Measurements from ENCODE around the gene RPS19BP1. TPM values are rescaled to one million over a fixed set of nuclear protein-coding genes. Genes with fewer than 3 reads are reported as not detected.

Gene RPS19BP1
- total RNA-seq, 1 experiment from 2014 or later = 85.8 TPM

DNA sequence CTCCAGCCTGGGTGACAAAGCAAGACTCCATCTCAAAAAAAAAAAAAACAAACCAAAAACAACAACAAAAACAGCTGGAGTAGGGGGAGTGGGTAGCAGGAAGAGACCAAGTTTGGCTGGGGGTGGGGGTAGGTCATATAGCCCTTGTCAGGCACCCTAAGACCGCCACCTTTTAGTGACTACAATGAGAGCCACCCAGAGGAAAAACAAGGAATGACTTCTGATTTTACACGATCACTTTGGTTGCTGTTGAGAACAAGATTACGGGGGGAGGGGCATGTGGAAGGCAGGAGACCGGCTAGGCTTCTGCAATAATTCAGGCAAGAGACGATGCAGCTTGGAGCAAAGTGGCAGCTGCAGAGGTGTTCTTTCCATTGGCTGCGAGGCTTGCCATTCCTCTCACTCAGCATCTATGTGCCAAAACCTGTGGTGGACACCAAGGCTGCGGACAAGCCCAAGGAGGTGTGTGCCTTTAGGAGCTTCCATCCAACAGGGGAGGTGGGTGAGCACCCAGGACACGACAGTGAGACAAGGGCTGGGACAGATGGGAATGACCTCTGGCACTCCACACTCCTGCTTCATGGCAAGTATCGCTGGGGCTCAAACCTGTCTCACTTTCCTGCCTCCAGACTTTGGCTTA, 1.7 kb downstream of the RPS19BP1 start:
- H3K9me3 ChIP-seq = no peaks in the 10 kb centered on the region
- H3K27ac Mint-ChIP-seq (ENCODE audit: unreplicated experiment) = peak overlapping the region; percentile 27

DNA sequence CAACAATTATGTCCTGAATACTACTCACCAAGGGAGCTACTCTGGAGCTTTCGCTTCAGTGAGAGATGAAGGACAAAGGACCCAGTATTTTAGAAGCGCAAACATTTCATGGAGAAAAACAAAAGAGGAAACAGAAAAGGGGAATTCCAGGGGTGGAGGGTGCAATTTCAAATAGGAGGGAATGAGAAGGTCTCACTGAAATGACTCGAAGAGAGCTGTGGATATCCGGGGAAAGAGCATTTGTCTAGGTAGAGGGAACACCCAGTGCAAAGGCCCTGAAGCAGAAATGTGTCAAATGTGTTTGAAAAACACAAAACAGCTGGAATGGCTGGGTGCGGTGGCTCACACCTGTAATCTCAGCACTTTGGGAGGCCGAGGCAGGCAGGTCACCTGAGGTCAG, 2.4 kb downstream of the RPS19BP1 start:
- H3K9me3 Mint-ChIP-seq (ENCODE audit: unreplicated experiment) = no peaks in the 10 kb centered on the region
- intact Hi-C loops (cut with micrococcal nuclease; ENCODE audit: unreplicated experiment) = loop anchor here (5.0 kb wide), 1 partner anchor 38 kb away; no protein-coding TSS in a partner anchor
- peaks cover 41% of the 10 kb centered on the region for H3K4me1 ChIP-seq
- TF ChIP-seq, protein P1, sequence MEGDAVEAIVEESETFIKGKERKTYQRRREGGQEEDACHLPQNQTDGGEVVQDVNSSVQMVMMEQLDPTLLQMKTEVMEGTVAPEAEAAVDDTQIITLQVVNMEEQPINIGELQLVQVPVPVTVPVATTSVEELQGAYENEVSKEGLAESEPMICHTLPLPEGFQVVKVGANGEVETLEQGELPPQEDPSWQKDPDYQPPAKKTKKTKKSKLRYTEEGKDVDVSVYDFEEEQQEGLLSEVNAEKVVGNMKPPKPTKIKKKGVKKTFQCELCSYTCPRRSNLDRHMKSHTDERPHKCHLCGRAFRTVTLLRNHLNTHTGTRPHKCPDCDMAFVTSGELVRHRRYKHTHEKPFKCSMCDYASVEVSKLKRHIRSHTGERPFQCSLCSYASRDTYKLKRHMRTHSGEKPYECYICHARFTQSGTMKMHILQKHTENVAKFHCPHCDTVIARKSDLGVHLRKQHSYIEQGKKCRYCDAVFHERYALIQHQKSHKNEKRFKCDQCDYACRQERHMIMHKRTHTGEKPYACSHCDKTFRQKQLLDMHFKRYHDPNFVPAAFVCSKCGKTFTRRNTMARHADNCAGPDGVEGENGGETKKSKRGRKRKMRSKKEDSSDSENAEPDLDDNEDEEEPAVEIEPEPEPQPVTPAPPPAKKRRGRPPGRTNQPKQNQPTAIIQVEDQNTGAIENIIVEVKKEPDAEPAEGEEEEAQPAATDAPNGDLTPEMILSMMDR (IDR thresholded peaks at IDR 0.05; ENCODE audit: insufficient read depth in 1 of 2, low read depth in 1 of 2, low read length in 1 of 2, severe bottlenecking in 1 of 2, unreplicated experiment in 1 of 2) = no peak
- peaks cover 43% of the 10 kb centered on the region for H3K4me1 Mint-ChIP-seq (ENCODE audit: low read depth, unreplicated experiment)
- no peaks in the 10 kb centered on the region for H3K27me3 ChIP-seq (replicated peaks; ENCODE audit: control insufficient read depth, insufficient read depth, low read length)
- no peaks in the 10 kb centered on the region for H3K9me3 ChIP-seq
- H3K36me3 Mint-ChIP-seq (ENCODE audit: insufficient read depth, unreplicated experiment) = peaks cover 77% of the 10 kb centered on the region
- H3K27ac Mint-ChIP-seq (ENCODE audit: unreplicated experiment) = peak overlapping the region; percentile 27
- no peaks in the 10 kb centered on the region for H3K27me3 Mint-ChIP-seq (ENCODE audit: insufficient read depth, unreplicated experiment)
- ChIA-PET POLR2A (no interaction called here), CTCF (interaction anchor here (1.1 to 1.7 kb wide), 2 partner anchors 10 to 40 kb away, joined by 6 to 8 read pairs; partner anchors contain the start of gene ATF4)
- H3K4me3 ChIP-seq (ENCODE audit: low read depth, low read length) = no peak overlapping the region
- peaks cover 6% of the 10 kb centered on the region for H3K36me3 ChIP-seq (ENCODE audit: control insufficient read depth, insufficient read depth, low read length)
- no TSS peak for BruUV-seq (replicated peaks)
- no peak for DNase-seq
- H3K4me3 Mint-ChIP-seq (ENCODE audit: unreplicated experiment) = peak overlapping the region; percentile 94

More for the DNA sequence above, 1.7 kb downstream of the RPS19BP1 start:
- H3K36me3 Mint-ChIP-seq (ENCODE audit: insufficient read depth, unreplicated experiment) = peaks cover 70% of the 10 kb centered on the region
- H3K4me1 Mint-ChIP-seq (ENCODE audit: low read depth, unreplicated experiment) = peaks cover 38% of the 10 kb centered on the region
- intact Hi-C loops (cut with micrococcal nuclease; ENCODE audit: unreplicated experiment) = loop anchor here (5.0 kb wide), 1 partner anchor 39 kb away; no protein-coding TSS in a partner anchor
- TF ChIP-seq, protein P1 (IDR thresholded peaks at IDR 0.05; ENCODE audit: insufficient read depth in 1 of 2, low read depth in 1 of 2, low read length in 1 of 2, severe bottlenecking in 1 of 2, unreplicated experiment in 1 of 2) = peak in 1 of 2 experiments; percentile 11
- Histone ChIP-seq H3K4me1 (peaks cover 41% of the 10 kb centered on the region), H3K27me3 (replicated peaks; ENCODE audit: control insufficient read depth, insufficient read depth, low read length) (no peaks in the 10 kb centered on the region), H3K4me3 (ENCODE audit: low read depth, low read length) (no peak overlapping the region), H3K36me3 (ENCODE audit: control insufficient read depth, insufficient read depth, low read length) (peaks cover 6% of the 10 kb centered on the region)
- POLR2A ChIA-PET = interaction anchor here (0.6 kb wide), 1 partner anchor 16 kb away, joined by 3 read pairs; no protein-coding TSS in a partner anchor
- BruUV-seq (replicated peaks) = no TSS peak
- no peaks in the 10 kb centered on the region for H3K27me3 Mint-ChIP-seq (ENCODE audit: insufficient read depth, unreplicated experiment)
- no peaks in the 10 kb centered on the region for H3K9me3 Mint-ChIP-seq (ENCODE audit: unreplicated experiment)
- peak in 1 of 2 experiments; percentile 48 for DNase-seq
- H3K4me3 Mint-ChIP-seq (ENCODE audit: unreplicated experiment) = peak overlapping the region; percentile 94
- CTCF ChIA-PET = interaction anchor here (1.1 kb wide), 1 partner anchor 11 kb away, joined by 6 read pairs; the partner anchor contains the start of gene ATF4

DNA sequence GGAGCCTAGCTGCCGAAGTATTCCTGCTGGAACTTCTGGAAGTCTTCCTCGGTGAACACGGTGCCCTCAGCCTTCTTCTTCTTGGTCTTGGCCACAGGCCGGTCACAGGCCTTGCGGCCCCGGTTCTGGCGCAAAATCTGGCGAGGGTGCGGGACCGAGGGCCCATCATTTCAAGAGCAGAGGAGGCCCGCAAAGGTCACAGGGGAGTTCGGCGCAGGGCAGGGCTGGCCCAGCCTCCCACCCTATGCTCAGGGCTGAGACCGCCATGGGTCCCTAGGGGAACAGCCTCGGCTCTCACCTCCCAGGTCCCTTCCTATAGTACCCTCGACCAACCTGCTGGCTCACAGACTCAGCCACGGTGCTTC, 3.1 kb downstream of the RPS19BP1 start:
- Mint-ChIP-seq H3K27me3 (ENCODE audit: insufficient read depth, unreplicated experiment) (no peaks in the 10 kb centered on the region), H3K9me3 (ENCODE audit: unreplicated experiment) (no peaks in the 10 kb centered on the region), H3K4me1 (ENCODE audit: low read depth, unreplicated experiment) (peaks cover 48% of the 10 kb centered on the region), H3K36me3 (ENCODE audit: insufficient read depth, unreplicated experiment) (peaks cover 84% of the 10 kb centered on the region), H3K27ac (ENCODE audit: unreplicated experiment) (peak overlapping the region; percentile 77), H3K4me3 (ENCODE audit: unreplicated experiment) (peak overlapping the region; percentile 53)
- Histone ChIP-seq H3K9me3 (no peaks in the 10 kb centered on the region), H3K4me1 (peaks cover 40% of the 10 kb centered on the region), H3K4me3 (ENCODE audit: low read depth, low read length) (no peak overlapping the region), H3K27me3 (replicated peaks; ENCODE audit: control insufficient read depth, insufficient read depth, low read length) (no peaks in the 10 kb centered on the region), H3K36me3 (ENCODE audit: control insufficient read depth, insufficient read depth, low read length) (peaks cover 6% of the 10 kb centered on the region)
- TF ChIP-seq, protein P1 (IDR thresholded peaks at IDR 0.05; ENCODE audit: insufficient read depth in 1 of 2, low read depth in 1 of 2, low read length in 1 of 2, severe bottlenecking in 1 of 2, unreplicated experiment in 1 of 2) = no peak
- ChIA-PET POLR2A (interaction anchor here (0.6 to 1.4 kb wide), 6 partner anchors 10 to 211 kb away, joined by 3 to 40 read pairs (median 4); partner anchors contain the start of genes ATF4, MIEF1, RPL3 and TAB1), CTCF (interaction anchor here (0.7 to 1.7 kb wide), 23 partner anchors 10 to 514 kb away, joined by 3 to 36 read pairs (median 5); partner anchors contain the start of genes ATF4, MIEF1 and TAB1)
- intact Hi-C loops (cut with micrococcal nuclease; ENCODE audit: unreplicated experiment) = loop anchor here (1.0 to 10.0 kb wide), 3 partner anchors 67 to 212 kb away; partner anchors contain the start of genes RPL3 and SYNGR1
- no peak for DNase-seq
- BruUV-seq (replicated peaks) = no TSS peak
